ENCODE data around the gene TPD52L2. TPM values are rescaled to one million over a fixed set of nuclear protein-coding genes. Genes with fewer than 3 reads are reported as not detected.
"Not testable (repeated sequence)": the region's sequence is repeated elsewhere in the genome, so short reads cannot be mapped to it uniquely, and the experiment has no call there.

Gene TPD52L2
- total RNA-seq, 1 experiment from 2014 or later = 129 TPM

DNA sequence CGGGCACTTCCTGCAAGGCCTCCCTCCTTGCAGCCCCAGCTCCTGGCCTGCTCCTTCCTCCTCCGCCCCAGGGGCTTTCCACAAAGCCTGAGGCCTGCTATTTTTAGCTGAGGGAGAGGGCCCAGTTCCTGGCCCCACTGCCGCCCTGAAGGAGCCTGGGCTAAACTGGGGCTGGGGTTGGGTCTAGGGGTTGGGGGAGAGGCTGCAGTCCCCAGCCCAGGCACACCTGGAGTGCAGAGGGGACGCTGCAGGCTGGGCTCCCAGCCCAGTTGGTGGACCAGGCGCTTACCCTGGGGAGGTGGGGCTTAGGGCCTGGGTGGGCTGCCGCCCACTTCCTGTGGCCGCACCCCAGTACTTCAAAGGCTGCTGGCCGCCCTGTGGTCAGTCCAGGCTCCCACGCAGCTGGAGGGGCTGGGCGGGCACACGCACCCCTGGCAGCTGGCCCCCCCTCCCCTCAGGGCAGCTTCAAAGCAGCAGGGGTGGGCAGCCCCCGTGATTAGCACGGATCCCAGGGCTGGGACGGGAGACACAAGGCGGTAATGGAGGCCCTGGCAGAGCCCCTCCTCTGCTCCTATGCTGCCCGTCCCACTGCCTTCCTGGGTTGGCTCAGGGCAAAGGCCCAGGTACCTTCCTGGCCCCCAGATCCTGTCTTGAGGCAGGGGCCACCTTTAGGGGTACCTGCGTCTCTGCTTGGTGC, 10.9 kb upstream of the TPD52L2 start:
- DNase-seq (ENCODE audit: low spot score) = no peak
- in situ Hi-C loops (cut with HindIII; ENCODE audit: low sequenced_read_pairs) = no loop called here

- DNase-seq (ENCODE audit: low spot score) = peak; percentile 41
- in situ Hi-C loops (cut with HindIII; ENCODE audit: low sequenced_read_pairs) = no loop called here
Observed at GRCh38 chr20:63854766-63855362, 10.2 kb upstream of the TPD52L2 start.

DNA sequence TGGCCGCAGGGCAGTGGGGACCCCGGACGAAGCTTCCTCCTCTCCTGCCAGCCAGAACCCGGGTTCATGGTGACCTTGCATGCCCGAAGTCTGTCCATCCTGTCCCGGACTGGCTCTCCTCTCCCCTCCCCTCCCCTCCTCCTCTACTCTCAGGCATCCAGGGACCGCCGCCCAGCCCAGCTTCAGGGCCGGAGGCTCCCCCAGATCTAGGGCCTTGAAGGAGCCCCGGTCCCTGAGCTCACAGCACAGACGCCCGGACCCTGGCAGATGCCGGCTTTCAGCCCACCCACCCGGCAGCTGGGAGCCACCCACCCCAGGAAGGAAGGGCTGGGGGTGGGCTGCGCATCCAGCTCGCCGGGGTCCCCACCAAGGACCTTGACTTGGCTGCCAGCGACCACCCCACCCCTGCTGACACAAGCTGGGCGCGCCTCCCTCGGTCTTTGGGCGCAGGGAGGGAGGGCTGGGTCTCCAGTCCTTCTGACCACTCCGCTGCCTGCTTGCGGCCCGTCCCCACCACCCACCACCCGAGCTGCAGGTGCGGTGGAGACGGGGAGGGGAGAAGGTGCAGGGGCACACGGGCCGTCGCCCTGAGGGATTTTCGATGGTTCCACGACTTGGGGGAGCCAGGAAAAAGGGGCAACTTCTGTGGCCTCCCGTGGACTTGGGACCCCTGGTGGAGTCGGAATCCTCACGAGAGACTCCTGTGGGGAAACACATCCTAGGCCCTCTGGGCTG, 9.5 kb upstream of the TPD52L2 start:
- no peak for DNase-seq (ENCODE audit: low spot score)
- in situ Hi-C loops (cut with HindIII; ENCODE audit: low sequenced_read_pairs) = no loop called here

DNA sequence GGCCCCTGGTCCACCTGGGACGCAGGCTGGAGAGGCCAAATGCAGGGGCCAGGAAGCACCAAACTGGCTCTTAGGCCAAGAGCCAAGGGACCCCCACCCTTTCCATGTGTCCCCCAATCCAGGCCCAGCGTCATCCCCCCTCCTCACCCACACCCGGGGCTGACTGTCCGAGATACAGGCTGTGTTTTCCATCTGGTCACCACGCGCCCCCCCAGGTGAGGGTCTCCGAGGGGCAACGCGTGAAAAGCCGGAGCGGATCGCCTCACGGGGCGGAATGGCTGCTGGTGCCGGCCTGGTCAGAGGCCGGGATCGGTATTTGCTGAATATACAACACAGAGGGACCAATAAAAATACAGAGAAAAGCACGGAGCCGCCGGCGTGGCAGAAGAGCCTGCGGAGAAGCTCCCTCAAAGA, 9.0 kb upstream of the TPD52L2 start:
- DNase-seq (ENCODE audit: low spot score) = no peak
- in situ Hi-C loops (cut with HindIII; ENCODE audit: low sequenced_read_pairs) = no loop called here

DNA sequence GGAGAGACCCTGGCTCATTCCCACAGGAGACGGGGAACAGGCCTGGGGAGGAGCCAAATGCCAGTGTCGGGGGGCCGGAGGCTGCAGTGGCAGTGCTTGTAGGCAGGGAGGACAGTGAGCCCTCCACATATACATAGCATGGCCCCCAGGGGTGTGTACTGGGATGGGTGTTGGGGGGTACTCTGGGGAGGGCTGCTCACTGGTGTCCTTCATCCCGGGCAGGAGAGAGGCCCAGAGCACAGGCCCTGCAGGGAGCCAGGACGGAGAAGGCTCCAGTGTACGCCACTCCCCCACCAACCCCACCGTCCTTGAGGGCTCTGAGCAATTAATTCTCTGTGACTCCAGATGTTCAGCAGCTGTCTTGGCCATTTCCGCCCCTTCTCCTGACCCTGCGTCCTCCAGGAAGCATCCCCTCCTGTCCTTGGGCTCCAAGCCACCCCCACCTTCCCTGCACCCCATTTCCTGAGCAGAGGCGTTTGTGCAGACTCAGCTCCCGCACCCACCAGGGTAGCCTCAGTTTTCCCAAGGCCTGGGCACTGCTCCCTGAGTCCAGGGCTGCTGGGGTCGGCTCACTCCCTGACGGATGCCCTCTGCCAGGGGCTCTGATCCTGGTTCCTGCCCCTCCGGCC, 7.2 kb upstream of the TPD52L2 start:
- no peak for DNase-seq (ENCODE audit: low spot score)
- in situ Hi-C loops (cut with HindIII; ENCODE audit: low sequenced_read_pairs) = no loop called here

GRCh38 chr20:63858393-63859165, 6.5 kb upstream of the TPD52L2 start:
- in situ Hi-C loops (cut with HindIII; ENCODE audit: low sequenced_read_pairs) = no loop called here
- peak; percentile 62 for DNase-seq (ENCODE audit: low spot score)

GRCh38 chr20:63859166-63859699, 5.8 kb upstream of the TPD52L2 start:
- in situ Hi-C loops (cut with HindIII; ENCODE audit: low sequenced_read_pairs) = no loop called here
- DNase-seq (ENCODE audit: low spot score) = no peak

GRCh38 chr20:63860325-63861051, 4.6 kb upstream of the TPD52L2 start:
- DNase-seq (ENCODE audit: low spot score) = no peak
- in situ Hi-C loops (cut with HindIII; ENCODE audit: low sequenced_read_pairs) = no loop called here

GRCh38 chr20:63861365-63861934, 3.6 kb upstream of the TPD52L2 start, which contains the start of gene ABHD16B:
TSS of gene ABHD16B (plus strand) at chr20:63861498. CDS start at chr20:63861541, 43 bp downstream.
- DNase-seq (ENCODE audit: low spot score) = no peak
- in situ Hi-C loops (cut with HindIII; ENCODE audit: low sequenced_read_pairs) = no loop called here

DNA sequence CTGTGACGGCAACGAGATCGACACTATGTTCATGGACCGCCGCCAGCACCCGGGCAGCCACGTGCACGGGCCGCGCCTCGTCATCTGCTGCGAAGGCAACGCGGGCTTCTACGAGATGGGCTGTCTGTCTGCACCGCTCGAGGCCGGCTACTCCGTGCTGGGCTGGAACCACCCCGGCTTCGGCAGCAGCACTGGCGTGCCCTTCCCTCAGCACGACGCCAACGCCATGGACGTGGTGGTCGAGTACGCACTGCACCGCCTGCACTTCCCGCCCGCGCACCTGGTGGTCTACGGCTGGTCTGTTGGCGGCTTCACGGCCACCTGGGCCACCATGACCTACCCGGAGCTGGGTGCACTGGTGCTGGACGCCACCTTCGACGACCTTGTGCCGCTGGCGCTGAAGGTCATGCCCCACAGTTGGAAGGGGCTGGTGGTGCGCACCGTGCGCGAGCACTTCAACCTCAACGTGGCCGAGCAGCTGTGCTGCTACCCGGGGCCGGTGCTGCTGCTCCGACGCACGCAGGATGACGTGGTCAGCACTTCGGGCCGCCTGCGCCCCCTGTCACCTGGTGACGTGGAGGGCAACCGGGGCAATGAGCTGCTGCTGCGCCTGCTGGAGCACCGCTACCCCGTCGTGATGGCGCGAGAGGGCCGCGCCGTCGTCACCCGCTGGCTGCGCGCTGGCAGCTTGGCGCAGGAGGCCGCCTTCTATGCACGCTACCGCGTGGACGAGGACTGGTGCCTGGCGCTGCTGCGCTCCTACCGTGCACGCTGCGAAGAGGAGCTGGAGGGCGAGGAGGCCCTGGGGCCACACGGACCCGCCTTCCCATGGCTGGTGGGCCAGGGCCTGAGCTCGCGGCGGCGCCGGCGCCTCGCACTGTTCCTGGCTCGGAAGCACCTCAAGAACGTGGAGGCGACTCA, 2.8 kb upstream of the TPD52L2 start:
- DNase-seq (ENCODE audit: low spot score) = no peak
- in situ Hi-C loops (cut with HindIII; ENCODE audit: low sequenced_read_pairs) = no loop called here

DNA sequence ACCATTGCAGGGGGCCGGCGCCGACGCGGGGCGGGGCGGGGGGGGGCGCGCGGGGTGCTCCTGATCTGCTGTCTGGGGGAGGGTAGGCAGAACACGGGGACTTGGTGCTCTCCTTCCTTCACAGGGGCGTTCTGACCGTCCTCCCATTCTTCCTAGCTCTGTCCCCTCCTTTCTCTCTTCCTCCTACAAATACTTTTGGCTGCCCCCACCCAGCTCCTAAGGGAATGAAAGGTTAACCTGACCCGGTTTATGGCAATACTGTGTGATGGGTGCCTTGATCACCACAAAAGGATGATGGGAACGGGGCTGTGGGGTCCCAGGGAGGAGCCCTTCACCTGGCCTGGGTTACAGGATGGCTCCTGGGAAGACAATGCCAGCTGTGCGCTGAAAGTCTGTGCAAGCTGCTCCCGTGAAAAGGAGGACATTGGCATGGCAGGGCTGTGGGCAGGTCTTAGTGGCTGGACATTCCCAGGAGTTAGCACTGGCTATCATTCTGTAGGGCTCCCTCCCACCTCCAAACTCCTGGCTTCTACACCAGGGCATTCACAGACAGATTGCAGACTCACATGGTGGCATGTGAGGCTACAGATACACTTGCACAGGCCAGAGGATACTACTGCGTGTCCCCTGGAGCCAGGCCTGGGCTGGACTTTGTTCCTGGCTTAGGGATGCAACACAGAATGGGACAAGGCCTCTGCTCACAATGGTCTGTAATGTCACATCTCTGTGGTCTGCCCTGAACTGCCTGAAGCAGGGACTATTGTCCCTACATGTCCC, 1.9 kb upstream of the TPD52L2 start:
- in situ Hi-C loops (cut with HindIII; ENCODE audit: low sequenced_read_pairs) = no loop called here
- no peak for DNase-seq (ENCODE audit: low spot score)

- DNase-seq (ENCODE audit: low spot score) = peak; percentile 84
- in situ Hi-C loops (cut with HindIII; ENCODE audit: low sequenced_read_pairs) = no loop called here
Observed at GRCh38 chr20:63863798-63864544, 1.1 kb upstream of the TPD52L2 start.

GRCh38 chr20:63864545-63864977, 509 bp upstream of the TPD52L2 start:
- in situ Hi-C loops (cut with HindIII; ENCODE audit: low sequenced_read_pairs) = no loop called here
- DNase-seq (ENCODE audit: low spot score) = no peak

- in situ Hi-C loops (cut with HindIII; ENCODE audit: low sequenced_read_pairs); DNase-seq (ENCODE audit: low spot score): not testable (repeated sequence)
Observed at GRCh38 chr20:63867042-63867441, 2.0 kb downstream of the TPD52L2 start.

- no peak for DNase-seq (ENCODE audit: low spot score)
- in situ Hi-C loops (cut with HindIII; ENCODE audit: low sequenced_read_pairs) = no loop called here
Observed at GRCh38 chr20:63868264-63868663, 3.2 kb downstream of the TPD52L2 start.

All from G401 (cell line).